NCI-H2029 treated with DMSO at 0.1 percent for 48 hours (cell line): ENCODE data around the gene SPSB4.
"Not testable (repeated sequence)": the region's sequence is repeated elsewhere in the genome, so short reads cannot be mapped to it uniquely, and the experiment has no call there.

Experiments
- DNase-seq: peaks from one replicate; lab custom pipeline; 2025; lab: John Stamatoyannopoulos, UW

SPSB4 gene

DNA sequence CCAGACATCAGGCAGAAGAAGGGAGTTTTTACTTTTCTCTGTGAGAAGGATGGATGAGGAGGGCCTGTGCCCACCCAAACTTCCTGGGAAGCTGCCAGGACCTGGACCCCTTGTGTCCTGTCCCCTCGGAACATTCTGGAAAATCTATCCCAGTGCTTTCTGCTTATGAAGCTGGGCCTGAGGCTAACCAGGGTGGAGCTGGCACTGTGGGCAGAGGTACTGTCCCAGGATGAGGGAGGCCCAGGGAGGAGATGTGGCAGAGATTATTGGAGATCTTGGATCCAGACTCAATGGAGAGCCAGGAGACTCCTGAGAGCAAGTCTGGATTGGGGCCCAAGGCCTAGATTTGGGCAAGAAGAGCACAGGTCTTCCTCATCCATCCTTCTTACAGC is 44.4 kb downstream of the SPSB4 start:
- DNase-seq = no peak

DNA sequence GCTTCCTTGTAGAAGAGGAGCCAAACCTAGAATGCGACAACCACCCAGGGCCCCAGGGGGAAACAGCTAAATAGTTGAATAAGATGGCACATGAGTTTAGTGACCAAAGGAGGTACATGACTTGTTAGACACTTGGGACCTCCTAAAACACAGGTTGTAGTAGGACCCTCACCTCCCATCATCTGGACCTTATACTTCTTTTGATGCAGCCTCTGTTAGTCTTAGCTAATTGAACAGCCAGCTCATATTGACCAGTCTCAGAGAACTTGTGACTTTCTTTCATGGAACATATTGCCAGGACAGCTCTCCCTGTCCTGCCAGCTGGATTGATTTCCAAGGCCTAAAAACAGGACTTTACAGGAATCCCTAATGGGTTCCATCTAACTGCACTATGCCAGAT is 45.0 kb downstream of the SPSB4 start:
- no peak for DNase-seq

DNA sequence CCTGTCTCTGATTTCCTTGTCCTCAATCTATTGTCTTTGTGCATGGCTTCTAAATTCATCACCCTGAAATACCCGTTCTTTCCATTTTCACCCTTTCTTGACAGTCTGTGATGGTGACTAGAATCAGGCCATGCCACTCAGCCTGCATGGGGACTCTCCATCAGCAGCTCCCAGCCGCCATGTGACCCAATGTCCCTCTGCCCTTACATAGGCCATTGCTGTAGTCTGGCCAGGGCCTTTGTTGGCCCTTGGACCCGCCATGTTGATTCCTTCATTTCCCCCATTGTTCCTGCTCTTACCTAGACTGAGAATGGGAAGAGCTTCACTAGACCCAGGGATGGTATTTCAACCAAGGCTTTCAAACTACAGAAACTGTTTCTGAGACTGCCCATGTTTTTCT is 45.8 kb downstream of the SPSB4 start:
- no peak for DNase-seq

DNA sequence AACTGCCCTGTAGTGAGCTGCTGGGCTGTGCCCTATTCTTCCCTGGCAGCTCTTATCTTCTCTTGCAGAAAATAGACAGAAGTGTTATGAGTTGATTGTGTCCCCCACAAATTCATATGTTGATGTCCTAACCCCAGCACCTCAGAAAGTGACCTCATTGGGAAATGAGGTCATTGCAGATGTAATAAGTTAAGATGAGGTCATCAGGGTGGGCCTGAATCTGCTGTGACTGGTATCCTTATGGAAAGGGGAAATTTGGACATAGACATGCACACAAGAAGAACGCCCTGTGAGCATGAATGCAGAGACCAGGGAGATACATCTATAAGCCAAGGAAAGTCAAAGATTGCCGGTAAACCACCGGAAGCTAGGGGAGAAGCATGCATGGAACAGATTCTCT is 49.0 kb downstream of the SPSB4 start:
- no peak for DNase-seq

DNA sequence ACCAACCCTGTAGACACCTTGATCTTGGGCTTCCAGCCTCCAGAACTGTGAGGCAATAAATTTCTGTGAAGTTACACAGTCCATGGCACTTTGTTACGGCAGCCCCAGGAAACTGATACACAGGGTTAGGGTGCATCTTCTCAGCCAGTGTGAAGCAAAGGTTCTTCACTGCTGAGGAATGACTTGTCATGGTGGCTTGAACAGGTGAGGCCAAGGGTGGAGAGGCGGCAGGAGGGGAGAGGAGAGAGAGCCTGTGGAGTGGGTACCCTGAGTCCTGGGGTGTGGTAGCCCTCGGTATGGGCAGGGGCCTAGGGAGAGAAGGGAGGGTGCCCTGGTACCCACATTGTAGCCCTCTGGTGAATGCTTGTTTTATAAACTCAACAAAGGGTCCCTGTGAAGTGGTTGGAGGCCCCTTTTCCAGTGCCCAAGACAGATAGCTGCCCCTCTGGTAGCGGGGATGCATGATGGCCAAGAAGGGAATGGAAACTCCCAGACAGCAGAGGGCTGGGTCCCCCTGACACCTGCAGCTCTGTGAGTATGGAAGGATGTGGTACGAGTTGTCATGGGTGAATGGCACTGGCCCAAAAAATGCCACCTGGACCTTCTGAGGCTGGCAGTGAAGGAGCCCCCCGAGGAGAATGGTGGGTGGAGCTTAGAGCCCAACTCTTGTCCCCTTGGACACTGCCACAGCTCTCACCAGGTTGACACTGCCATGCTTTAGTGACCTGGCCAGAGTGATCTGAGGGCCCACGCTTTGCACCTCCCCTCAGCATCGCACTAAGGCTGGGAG is 49.6 kb downstream of the SPSB4 start:
- DNase-seq = no peak

DNA sequence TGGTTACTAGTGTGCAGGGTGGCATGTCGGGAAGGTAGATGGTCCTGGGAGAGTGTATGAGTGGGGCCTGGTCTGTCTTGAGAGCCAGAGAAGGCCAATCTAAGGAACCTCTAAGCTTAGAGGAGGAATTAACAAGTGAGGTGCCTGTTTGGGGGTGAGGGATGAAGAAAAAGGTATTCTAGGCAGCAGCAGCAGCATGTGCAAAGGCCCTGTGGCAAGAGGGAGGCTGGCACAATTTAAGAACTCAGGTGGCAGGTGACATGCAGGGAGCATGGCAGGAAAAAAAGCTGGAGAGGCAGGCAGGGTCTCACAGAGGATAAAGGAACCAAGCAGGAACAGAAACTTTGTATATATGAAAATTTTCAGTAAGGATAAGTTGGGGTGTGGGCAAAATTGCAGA is 51.2 kb downstream of the SPSB4 start:
- DNase-seq = no peak

DNA sequence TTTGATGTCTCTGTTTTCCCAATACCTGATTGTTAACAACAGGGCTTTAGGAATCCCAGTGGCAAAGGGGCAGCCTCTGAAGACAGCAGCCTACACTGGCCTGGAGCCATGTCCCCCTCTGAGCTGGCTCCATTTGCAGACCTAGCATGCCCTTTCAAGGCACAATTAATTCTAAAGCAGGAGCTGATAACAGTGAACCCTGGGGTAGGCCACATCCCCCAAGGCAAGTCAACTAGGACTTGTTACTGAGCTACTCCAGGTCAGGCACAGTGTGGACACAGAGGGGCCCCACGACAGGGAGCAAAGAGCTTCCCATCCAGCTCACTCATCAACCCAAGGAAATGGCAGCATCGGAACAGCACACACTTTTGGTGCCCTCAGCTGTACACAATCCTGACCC is 51.9 kb downstream of the SPSB4 start:
- no peak for DNase-seq

DNA sequence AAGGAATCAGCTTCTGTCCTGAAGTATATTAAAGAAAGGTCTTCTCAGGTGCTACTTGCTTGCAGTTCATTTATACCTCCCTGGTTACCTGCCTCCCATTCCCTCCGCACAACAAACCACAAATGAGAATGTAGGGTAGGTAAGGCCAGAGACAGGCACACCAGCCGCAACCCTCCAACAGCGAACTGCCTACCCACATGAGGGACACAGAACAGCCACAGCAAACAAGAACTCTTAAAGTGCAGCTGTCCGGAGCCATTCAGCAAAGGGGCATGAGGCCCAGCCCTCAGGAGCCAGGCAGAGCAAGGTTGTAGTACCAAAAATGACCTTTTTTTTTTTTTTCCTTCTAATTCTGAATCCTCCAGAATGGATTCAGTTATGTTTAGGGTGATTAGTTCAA is 52.4 kb downstream of the SPSB4 start:
- no peak for DNase-seq

DNA sequence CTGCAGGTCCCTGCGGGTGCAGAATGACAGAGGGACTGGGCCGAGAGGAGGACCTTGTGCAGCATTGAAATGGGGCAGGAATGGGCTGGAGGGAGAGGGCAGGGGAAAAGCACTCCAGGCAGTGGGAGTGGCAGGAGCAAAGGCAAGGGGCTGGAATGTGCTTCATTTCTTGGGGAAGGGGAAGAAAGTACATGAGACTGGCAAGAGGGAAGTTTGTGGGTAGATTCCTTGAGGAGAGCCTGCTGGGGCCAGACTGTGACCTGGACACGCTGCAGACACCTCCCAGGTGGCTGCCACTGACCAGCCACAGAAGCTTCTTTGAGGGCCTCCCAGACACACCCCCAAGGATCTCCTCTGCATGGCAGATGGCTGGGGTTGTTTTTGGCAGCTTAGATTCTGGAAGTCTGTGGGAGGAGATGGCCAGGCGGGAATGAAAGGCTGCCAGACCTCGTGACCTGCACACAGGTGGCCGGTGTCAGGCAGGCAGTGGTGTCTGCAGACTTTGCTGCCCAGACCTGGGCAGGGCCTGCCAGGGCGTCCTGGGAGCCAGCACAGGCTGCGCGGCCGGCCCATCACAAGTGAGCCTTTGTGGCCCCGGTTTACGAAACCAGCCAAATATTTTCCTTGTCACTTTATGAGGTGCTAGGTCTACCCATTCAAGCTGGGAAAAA is 53.1 kb downstream of the SPSB4 start:
- no peak for DNase-seq

DNA sequence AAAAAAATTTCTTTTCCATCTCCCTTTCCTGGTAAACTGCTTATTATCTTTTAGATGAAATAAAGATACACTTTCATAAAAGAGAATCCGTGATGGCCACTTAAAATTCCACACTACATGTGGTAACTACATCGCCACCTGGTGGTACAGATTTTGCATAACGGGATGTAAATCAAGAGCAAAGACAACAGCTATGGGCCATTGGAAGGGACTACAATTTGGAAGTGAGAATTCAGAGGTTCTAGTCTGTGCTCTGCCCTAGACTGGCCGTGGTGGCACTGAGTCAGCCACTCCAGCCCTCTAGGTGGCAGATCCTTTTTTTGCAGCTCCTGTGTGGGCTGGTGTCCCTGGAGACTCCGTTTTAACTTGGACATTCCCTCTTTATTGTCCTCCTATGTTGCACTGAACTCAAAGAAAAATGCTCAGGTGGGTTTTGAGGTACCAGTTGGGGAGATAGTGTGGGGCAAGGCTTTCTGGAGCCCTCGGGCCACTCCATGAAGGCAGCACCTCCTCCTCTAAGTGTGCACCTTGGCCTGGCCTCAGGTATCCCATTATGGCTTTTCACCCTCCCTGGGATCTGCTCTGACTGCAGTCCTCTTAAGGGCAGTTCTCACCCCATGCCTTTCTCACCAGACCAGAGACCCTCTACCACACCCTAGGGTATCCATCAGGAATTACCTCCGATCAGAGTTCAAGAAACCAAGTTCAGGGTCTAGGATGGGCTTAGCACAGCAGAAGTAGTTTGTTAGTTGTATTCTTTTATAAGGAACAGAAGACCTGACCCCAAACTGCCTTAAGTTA is 54.9 kb downstream of the SPSB4 start:
- DNase-seq = peak; percentile 65

DNA sequence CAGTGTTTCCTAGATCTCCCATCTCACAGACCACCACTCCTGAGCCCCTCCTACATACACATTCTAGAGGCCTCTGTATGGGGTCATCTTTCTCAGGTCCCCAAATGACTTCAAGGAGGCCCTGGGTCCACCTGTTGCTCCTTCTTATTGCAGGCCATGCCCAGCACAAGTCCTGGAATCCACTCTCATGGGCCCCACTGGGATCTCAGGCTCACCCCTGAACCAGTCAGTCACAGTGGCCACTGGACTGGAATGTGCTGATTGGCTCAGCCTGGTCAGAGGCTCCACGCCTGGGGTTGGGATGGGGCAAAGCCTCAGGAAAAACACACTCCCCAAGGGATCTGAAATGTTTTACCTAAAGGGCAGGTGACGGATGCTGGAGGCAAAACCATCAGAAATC is 55.7 kb downstream of the SPSB4 start:
- no peak for DNase-seq

DNA sequence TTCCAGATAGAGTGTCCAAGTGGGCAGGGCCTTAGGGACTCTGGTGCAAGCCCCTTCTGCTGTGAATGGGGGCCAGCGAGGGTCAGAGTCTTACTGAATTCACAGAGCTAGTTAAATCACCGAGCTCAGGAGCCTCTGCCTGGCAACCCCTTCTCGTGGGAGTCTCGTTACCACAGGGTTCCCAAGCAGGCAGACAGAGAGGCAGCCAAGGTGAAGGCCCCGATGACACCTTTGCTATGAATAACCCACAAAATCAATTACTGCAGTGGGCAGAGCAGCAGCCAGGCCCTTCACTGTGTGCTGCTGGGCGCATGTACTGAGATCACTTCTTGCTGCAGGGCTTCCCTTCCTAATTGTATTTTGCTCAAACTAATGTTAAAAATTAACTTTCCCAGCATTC is 56.9 kb downstream of the SPSB4 start:
- no peak for DNase-seq

DNA sequence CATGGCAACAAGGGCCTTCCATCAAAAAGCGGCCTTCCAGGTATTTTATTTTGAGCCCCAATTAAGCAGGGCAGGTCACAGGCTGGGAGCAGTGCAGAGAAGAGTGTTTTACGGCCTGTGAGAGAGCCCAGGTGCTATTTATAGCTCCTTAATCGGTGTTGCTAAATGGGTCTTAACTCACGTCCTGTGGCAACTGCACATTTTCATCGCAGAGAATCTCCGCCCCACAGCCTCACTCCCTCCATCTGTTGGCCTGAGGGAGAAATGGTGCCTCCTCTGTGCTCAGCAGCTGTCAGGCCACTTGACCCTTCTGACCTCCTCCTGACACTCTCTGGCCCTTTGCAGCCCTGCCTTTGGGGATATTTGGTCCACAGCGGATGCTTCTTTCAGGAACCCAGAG is 58.6 kb downstream of the SPSB4 start:
- DNase-seq = no peak

DNA sequence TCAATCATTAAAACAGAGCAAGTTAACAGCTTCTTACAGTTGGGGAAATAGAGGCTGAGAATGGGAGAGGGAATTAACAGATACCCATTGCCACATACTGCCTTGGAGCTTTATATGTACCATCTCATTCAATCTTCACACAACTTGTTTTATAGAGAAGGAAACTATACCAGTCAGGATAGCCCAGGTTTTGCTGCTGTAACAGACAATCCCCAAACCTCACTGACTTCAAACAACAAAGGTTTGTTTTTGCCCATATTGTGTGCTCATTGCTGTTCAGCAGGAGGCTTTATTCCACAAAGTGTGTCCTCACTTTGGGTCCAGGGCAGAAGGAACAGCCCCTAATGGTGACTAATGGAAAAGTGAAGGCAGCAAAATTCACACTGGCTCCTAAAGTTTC is 59.2 kb downstream of the SPSB4 start:
- DNase-seq = no peak

DNA sequence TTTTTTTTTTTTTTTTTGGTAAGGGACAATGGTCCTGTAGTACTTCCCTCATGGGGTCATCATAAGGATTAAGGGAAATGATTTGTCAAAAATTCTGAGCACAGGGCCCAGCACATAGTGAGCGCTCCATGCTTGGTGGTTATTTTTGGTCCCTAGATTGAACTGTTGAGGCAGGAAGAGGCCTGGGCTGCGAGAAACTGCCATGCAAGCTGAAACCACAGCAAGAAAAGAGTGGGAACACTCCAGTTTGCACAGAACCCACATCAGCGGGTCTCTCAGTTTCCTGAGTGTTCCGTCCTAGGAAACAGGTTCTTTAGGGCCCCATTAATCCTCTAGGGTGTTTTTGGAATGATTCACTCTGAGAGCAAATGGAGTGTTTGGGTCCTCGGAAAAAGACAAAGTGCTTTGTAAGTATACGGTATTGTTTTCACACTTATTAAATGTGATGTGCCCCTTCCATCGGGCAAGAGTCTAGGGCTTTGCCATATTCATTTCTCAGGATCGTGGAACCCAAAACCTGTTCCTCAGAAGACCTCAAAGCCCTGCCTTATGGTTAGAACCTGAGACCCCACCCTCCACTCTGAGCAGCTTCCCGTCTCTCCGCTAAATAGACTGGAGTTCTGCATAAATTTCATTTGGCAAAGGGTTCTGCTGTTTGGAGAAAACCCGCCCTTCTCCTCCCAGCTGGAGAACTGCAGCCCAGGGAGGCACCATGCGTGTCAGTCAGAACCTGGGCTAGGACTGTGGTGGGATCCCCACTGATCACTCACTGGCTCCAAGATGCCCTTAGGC is 60.4 kb downstream of the SPSB4 start:
- DNase-seq = no peak

DNA sequence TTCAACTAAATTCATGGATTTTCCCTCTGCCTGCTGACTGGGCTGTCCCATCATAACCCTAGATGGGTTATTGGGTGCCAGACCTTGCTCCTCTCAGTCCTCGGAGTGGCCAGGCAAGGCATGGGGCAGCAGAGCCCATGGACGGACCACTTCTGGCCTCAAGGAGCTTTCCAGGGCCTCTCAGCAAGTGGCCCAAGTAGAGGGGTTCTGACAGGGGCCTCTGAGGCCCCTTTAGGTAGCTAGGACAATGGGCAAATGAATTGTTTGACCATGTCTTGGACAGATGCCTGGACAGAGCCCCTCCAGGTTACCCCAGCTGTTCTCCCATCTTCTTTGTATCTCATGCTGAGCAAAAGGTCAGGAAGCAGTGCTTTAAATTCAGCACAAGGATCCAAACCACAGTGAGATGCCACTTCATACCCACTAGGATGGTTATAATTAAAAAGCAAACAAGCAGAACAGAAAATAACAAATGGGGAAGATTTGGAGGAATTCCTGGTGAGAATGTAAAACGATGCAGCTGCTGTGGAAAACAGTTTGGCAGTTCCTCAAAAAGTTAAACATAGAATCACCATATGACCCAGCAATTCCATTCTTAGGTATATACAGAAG is 61.6 kb downstream of the SPSB4 start:
- DNase-seq = no peak

DNA sequence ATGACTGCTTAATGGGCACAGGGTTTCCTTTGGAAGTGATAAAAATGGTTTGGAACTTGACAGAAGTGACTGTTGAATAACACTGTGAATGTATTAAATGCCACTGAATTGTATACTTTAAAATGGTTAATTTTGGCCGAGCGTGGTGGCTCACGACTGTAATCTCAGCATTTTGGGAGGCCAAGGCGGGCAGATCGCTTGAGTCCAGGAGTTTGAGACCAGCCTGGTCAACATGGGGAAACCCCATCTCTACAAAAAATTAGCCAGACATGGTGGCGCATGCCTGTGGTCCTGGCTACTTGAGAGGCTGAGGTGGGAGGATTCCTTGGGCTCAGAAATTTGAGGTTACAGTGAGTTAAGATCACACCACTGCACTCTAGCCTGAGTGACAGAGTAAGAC is 62.5 kb downstream of the SPSB4 start:
- DNase-seq = not testable (repeated sequence)

DNA sequence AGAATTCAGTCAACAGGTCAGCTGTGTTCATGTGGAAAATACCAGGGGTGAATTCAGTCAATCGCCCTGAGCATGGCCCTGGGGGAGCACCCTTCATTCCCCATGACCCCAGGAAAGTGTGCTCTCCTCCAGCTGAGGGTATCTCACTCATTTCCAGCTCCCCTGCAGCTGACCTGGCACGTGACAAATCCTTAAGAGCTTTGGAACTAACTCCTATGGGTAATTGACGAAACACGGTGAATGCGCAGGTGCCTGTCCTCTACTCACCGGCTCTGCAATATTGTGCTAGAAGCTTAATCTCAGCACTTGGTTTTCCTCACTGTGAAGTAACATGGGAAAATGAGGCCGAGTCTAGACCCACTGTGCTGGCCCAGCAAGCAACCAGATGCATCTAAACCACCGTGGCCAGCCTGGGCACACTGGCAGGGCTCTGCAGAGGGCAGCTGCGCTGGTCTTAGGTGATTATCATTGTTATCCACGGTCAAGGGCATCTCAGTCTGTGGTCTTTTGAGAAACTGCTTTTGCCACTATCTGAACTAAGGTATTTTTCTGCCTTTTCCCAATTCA is 63.1 kb downstream of the SPSB4 start:
- DNase-seq = no peak

DNA sequence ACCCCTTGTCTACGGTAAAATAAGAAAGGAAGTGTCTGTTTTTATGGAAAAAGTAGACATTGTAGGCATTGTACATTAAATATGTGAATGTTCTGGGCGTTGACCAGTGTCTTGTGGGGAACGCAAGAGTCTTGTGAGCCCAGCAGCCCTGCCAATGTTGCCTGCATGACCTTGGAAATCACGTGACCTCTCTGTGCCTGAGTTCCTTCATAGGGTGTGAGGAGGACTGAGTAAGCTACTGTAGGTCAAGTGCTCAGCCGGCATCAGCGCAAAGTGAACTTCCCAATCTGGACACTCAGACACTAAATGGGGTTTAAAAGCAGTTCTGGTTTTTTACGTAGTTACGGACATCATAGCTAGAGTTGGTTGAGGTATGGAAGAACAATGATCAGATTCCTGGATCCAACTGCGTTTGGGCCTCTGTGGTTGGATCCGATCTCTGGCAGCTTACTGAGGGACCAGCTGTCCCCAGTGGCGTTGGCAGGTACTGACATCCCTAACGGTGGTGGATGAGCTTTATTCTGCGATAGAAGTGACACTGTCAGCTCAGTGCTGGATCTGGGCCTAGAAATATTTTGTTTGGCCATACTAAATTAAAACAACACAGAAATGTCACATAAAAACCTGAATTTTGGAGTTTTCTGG is 63.8 kb downstream of the SPSB4 start:
- DNase-seq = no peak

DNA sequence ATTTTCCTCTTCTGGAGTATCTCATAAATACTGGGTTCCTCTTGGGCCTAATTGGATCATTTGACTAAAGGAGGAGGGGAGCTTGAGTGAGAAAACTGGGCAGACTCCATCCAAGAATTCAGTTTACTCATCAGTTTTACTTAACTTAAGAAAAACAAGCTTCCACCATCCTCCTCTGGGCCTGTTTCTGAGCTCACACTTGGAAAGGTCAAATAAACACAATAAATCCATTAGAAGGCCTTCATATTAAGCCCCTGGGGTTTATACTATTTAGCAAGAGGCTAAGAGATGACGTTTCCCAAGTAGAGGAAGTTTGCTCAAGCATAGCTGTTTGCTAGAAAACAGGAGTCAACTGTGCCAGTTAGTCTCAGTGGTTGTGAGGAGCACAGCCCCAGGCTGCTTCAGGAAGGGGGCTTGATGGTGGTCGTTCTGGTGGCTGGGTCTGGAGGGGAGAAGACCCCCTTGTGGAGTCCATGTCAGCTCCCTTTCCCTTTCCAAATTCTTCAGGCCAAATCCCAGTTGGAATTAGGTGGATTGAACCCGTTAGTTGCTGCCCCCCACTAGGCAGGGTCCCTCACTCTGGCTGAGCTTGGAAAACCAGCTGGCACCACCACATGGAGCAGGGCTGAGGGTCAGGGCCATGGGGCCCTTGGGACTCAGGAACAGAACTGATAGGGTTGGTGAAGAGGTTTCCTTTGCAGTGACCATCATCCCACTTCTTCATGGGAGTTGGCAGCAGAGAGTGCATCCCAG is 64.8 kb downstream of the SPSB4 start:
- no peak for DNase-seq
